Glutamatergic neuron (in vitro differentiated cells): ENCODE results near the gene SLC1A4. TPM values are rescaled to one million over a fixed set of nuclear protein-coding genes. Genes with fewer than 3 reads are reported as not detected.

Experiments
- DNase-seq: peaks from one replicate; pipeline ENCODE4 v3.0.0; 2022
- H3K27ac Mint-ChIP-seq: one replicate; pipeline ENCODE4 v1.8.0; 2020; ENCODE audit warnings: mild to moderate bottlenecking, mixed read lengths, inconsistent platforms; ENCODE audit not compliant: unreplicated experiment
- H3K27me3 Mint-ChIP-seq: one replicate; pipeline ENCODE4 v1.8.0; 2020; ENCODE audit warnings: mild to moderate bottlenecking, moderate library complexity, mixed read lengths, inconsistent platforms; ENCODE audit not compliant: unreplicated experiment
- H3K36me3 Mint-ChIP-seq: one replicate; pipeline ENCODE4 v1.8.0; 2020; ENCODE audit warnings: mild to moderate bottlenecking, mixed read lengths, inconsistent platforms; ENCODE audit not compliant: unreplicated experiment
- H3K4me1 Mint-ChIP-seq: one replicate; pipeline ENCODE4 v1.8.0; 2020; ENCODE audit warnings: mild to moderate bottlenecking, low read depth, mixed read lengths, inconsistent platforms; ENCODE audit not compliant: unreplicated experiment
- H3K4me3 Mint-ChIP-seq: one replicate; pipeline ENCODE4 v1.8.0; 2020; ENCODE audit warnings: mild to moderate bottlenecking, mixed read lengths, inconsistent platforms; ENCODE audit not compliant: unreplicated experiment
- H3K9me3 Mint-ChIP-seq: one replicate; pipeline ENCODE4 v1.8.0; 2020; ENCODE audit warnings: mild to moderate bottlenecking, moderate library complexity, mixed read lengths, inconsistent platforms; ENCODE audit not compliant: unreplicated experiment
- CTCF ChIP-seq: fragments of 200-600 bp; sonication (generic); IDR thresholded peaks from one replicate; pipeline ENCODE4 v1.5.0; 2021; ENCODE audit not compliant: partially characterized antibody, unreplicated experiment
- total RNA-seq: library from RNA; stranded (reverse); fragmentation: NEBNext Ultra II Directional; extraction: Animal tissue kit (Norgen Biotek cat#: 25700); gene quantifications from one replicate; pipeline ENCODE4 v1.2.1, GENCODE V29; 2021; ENCODE audit not compliant: unreplicated experiment

Gene SLC1A4
- total RNA-seq, 1 donor from 2014 or later, result 27.9 TPM

- H3K27ac Mint-ChIP-seq, result no peak overlapping the region
Observed at GRCh38 chr2:64947885-64948284, 41.3 kb upstream of the SLC1A4 start.

GRCh38 chr2:64950226-64951160 is 38.7 kb upstream of the SLC1A4 start:
- Mint-ChIP-seq H3K27me3 (peaks cover 2% of the 10 kb centered on the region), H3K4me3 (no peak overlapping the region), H3K36me3 (no peaks in the 10 kb centered on the region), H3K4me1 (no peaks in the 10 kb centered on the region), H3K9me3 (peaks cover 3% of the 10 kb centered on the region), H3K27ac (no peak overlapping the region)
- no peak for TF ChIP-seq CTCF
- no peak for DNase-seq

More at GRCh38 chr2:64947885-64948284, 41.3 kb upstream of the SLC1A4 start:
- peaks cover 2% of the 10 kb centered on the region for H3K27me3 Mint-ChIP-seq
- H3K4me1 Mint-ChIP-seq, result no peaks in the 10 kb centered on the region
- no peaks in the 10 kb centered on the region for H3K36me3 Mint-ChIP-seq
- peaks cover 3% of the 10 kb centered on the region for H3K9me3 Mint-ChIP-seq
- TF ChIP-seq CTCF, result no peak
- H3K4me3 Mint-ChIP-seq, result no peak overlapping the region
- no peak for DNase-seq

GRCh38 chr2:64951306-64951953 is 37.8 kb upstream of the SLC1A4 start:
- TF ChIP-seq CTCF, result no peak
- Mint-ChIP-seq H3K4me1 (no peaks in the 10 kb centered on the region), H3K27ac (no peak overlapping the region), H3K36me3 (no peaks in the 10 kb centered on the region), H3K4me3 (no peak overlapping the region), H3K9me3 (peaks cover 3% of the 10 kb centered on the region), H3K27me3 (peaks cover 2% of the 10 kb centered on the region)
- no peak for DNase-seq

- H3K27me3 Mint-ChIP-seq, result peaks cover 2% of the 10 kb centered on the region
- H3K4me1 Mint-ChIP-seq, result no peaks in the 10 kb centered on the region
- H3K27ac Mint-ChIP-seq, result no peak overlapping the region
- peaks cover 3% of the 10 kb centered on the region for H3K9me3 Mint-ChIP-seq
- no peaks in the 10 kb centered on the region for H3K36me3 Mint-ChIP-seq
- no peak overlapping the region for H3K4me3 Mint-ChIP-seq
- no peak for TF ChIP-seq CTCF
- DNase-seq, result no peak
Observed at GRCh38 chr2:64952096-64952495, 37.1 kb upstream of the SLC1A4 start.
